A172 (cell line): ENCODE data around the gene RASGEF1C. TPM values are rescaled to one million over a fixed set of nuclear protein-coding genes. Genes with fewer than 3 reads are reported as not detected.

Source experiments
- DNase-seq: peaks from one replicate; pipeline ENCODE4 v3.0.0-alpha.2; 2015; ENCODE audit warnings: low spot score
- total RNA-seq: library from RNA; depleted of rRNA; stranded (reverse); fragments of >200 nt; shearing (Covaris generic); gene quantifications from 2 replicates; pipeline ENCODE4 v1.2.3, GENCODE V29; 2014

Gene RASGEF1C
- total RNA-seq, 1 experiment from 2014 or later: 0.17 TPM

DNA sequence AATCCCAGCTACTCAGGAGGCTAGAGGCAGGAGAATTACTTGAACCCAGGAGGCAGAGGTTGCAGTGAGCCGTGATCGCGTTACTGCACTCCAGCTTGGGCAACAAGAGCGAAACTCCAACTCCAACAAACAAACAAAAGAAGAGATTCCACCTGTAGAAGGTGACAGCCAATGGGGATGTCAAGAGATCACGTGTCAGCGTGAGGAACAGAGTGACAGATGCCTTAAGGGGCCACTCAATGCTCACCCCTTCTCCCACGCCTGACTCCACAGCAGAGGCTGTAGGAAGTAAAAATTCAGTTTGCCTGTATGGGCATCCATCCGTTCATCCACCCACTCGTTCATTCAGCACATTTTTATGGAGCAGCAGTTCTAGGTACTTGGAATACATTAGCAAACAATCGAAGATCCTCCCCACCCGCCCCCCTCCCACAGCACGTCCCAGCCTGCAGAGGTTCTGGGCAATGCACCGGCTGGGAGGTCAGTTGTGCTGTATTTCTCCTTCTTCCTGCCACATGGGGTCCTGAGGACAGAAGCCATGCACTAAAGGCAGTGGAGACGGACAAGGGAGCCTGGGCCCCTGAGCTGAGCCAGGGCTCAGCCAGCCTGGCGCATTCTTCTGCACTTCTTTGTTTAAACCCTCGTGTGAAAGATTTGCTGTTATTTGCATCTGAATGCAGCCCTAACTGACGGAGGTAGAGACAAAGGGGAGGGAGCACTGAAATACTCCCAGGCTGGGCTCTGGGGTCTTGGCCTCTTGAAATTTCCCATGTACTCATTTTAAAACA is 126.2 kb downstream of the RASGEF1C start:
- DNase-seq: no peak

DNA sequence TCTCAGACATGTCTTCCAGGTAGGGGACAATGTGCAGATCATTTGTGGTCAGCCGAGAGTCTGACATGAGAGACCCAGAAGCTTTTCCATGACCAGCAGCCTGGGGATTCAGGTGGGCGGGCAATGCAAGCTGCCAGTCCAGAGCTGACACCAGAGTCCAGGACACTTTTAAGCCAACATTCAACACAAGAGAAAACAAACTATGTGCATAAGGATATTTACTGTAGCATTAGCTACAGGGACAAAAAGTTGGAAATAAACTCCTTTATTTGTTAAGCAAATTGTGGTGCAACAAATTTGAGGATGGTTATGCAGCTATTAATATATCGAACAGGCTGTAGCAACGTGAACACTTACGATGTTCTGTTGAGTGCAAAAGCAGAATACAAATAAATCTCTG is 127.5 kb downstream of the RASGEF1C start:
- DNase-seq: no peak

DNA sequence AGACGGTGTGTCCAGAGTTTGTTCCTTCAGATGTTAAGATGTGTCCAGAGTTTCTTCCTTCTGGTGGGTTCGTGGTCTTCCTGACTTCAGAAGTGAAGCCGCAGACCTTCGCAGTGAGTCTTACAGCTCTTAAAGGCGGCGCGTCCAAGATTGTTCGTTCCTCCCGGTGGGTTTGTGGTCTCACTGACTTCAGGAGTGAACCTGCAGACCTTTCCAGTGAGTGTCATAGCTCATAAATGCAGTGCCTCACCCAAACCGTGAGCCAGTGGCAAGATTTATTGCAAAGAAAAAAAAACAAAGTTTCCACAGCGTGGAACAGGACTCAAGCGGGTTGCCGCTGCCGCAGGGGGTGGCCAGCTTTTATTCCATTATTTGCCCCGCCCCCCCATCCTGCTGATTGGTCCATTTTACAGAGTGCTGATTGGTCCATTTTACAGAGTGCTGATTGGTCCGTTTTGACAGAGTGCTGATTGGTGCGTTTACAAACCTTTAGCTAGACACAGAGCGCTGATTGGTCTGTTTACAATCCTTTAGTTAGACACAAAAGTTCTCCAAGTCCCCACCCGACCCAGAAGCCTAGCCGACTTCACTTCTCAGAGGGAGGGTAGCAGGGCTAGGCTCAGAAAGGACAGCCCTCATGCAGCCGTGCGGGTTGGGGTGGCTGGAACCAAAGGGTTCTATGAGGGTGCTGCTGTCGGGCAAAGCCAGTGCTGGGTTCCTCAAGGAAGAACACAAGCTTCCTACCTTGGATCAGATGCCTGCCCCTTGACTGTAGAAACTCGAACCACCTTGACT is 128.3 kb downstream of the RASGEF1C start:
- DNase-seq: no peak

DNA sequence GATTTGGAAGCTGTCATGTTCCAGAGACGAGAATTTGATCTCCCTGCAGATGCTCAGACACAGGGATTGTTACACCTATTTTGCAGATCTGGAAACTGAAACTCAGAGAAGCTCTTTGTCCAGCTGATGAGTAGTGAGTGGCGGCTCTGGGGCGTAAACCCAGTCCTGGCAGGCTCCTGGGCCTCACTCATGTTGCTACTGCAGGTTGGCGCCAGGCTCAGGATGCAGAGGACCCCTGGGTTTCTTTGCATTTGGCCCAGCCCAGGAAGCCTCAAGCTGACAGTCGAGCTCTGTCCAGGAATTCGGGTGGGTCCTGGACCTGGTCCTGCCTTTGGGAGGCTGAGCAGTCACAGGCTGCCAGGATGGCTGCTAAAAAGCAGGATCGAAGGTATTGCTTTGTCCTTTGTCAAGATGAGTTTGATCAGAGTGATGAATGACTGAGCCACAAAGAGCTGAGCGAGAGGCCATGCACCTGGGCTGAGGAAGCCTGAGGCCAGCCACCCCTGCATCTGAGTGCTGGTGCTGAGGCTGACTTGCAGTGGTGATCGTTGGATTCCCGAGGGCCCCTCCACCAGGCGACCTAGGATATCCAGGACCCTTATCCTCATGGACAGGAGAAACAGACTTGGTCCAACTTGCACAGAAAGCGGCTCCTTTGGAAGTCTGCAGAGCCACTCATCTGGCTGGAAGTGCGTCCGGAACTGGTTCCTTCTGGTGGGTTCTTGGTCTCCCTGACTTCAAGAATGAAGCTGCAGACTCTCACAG is 129.1 kb downstream of the RASGEF1C start:
- DNase-seq: no peak

DNA sequence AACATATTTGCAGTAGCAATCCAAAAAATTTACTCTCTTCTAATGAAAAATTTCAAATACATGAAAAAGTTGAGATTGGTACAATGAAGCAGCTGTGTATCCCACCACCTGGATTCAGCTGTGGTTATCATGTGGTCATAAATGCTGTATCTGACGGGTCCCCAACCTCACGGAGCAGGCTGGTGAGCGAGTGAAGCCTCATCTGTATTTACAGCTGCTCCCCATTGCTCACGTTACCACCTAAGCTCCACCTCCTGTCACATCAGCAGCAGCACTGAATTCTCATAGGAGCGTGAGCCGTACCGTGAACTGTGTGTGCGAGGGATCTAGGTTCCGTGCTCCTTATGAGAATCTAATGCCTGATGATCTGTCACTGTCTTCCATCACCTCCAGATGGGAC is 130.7 kb downstream of the RASGEF1C start:
- DNase-seq: no peak

DNA sequence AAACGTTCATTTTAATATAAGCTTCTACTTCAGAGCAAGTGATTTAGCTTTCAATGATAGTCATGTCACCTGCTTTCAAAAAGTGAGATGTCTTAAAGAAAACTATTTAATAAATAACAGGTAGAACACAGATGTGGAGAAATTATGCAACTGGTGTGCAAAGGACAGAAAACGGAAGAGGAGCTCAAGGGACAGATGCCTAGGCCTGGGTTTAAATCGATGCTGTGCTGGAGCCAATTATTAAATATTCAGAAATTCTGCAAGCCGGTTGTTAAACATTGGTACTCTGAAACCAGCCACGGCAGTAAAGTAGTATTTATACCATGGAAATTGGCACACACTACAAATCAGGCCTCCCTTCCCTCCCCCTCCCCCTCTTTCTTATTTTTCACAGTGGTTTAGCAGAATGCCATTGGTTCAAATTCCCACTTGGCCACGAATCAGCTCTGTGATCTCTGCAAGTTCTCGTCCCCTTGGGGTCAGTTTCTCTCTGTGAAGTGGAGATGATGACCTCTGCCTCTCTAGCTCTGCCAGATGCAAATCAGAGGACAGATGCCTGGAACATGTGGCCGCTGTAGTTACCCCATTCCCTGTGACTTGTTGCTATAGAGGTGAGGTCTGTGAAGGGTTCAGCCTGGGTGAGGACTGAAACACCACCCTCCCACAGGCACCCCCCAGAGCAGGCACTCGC is 131.3 kb downstream of the RASGEF1C start:
- DNase-seq: no peak

DNA sequence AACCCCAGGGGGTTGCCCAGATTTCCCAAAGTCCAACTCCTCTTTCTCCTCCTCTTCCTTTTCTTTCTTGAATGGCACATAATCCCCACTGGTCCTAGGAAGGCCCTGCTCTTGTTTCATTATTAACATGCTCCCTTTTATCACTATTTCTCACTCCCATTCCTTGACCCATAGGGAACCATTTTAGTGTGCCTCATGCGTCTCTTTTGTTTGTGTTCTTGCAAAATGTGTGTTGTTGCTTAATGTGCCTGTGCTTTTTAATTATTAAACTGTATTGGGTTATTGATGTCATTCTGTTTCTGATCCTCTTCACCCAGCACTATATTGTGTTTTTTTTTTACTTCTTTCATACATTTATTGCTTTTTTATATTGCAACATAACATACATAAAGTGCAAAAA is 133.3 kb downstream of the RASGEF1C start:
- DNase-seq: no peak

DNA sequence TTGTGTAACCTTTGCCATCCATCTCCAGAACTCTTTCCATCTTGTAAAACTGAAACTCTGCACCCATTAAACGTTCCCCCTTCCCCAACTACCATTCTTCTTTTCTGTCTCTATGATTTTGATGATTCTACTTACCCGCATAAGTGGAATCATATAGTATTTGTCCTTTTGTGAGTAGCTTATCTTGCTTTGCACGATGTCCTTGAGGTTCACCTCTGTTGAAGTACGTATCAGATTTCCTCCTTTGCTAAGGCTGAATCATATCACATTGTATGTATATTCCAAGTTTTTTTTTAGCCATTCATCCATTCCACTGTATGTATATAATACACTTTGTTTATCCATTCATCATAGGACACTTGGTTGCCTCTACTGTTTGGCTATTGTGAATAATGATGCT is 134.5 kb downstream of the RASGEF1C start:
- DNase-seq: no peak

DNA sequence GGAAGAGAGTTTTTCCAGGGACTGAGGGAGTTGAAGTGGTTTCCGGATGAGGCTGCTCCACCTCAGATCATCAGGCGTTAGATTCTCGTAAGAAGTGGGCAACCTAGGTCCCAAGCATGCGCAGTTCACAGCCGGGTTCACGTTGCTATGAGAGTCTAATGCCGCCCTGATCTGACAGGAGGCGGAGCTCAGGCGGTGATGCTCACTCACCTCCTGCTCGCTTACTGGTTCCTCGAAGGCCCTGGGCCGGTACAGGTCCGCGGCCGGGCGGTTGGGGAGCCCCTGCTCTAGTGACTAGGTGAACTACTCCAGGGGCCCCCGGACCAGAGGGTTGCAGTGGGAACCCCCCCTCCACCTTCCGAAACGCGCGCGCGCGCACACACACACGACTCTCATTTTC is 136.5 kb downstream of the RASGEF1C start:
- DNase-seq: no peak

DNA sequence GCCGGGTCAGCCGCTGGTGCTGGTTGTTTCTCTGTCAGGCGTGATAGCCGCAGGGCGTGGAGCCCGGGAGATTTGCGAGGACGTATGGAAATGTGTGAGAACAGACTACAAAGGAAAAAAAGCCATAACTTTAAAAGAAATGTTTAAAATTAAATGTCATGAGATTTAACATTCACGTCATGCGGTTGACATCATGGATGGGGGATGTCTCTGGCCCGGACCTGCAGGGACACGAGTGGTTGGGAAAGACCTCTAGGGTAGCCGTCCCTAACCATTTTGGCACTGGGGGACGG is 136.8 kb downstream of the RASGEF1C start:
- no peak for DNase-seq

DNA sequence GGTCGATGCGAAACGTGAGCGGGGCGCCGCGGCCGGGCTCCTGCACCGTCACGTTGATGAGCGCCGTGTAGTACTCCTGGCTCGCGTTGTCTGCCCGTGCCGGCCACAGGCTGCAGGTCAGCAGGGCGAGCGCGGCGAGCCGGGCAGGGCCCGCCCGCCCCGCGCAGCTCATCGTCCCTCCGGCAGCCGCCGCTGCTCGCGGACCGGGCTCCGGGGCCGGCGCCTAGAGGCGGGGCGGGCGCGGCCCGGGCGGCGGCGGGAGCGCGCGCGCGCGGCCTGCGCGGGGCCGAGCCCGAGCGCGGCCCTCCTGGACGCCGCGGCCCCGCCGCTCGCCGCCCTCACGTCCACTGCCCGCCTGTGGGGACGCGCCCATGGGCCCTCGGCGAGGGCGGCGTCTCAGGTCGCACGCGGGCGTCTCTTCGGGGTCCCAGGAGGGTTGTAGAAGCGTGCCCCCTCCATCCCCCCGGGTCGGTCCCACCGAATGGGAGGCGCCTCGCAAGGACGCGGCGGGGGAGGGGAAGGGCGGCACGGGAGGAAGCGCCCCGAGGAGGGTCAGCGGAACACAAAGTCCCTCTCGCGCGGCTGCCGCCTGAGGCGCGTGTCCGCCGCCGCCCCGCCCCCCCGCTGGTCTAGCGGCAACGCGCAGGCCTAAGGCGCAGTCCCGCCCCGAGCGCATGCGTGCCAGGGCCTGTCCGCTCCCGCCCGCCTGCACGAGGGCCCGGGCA is 137.3 kb downstream of the RASGEF1C start, which contains the start of gene RNF130:
Gene RNF130 (minus strand): TSS at position 229 of the 725 bp plus-strand sequence. CDS start 57 bp downstream, at position 172.
- DNase-seq: peak; percentile 82

DNA sequence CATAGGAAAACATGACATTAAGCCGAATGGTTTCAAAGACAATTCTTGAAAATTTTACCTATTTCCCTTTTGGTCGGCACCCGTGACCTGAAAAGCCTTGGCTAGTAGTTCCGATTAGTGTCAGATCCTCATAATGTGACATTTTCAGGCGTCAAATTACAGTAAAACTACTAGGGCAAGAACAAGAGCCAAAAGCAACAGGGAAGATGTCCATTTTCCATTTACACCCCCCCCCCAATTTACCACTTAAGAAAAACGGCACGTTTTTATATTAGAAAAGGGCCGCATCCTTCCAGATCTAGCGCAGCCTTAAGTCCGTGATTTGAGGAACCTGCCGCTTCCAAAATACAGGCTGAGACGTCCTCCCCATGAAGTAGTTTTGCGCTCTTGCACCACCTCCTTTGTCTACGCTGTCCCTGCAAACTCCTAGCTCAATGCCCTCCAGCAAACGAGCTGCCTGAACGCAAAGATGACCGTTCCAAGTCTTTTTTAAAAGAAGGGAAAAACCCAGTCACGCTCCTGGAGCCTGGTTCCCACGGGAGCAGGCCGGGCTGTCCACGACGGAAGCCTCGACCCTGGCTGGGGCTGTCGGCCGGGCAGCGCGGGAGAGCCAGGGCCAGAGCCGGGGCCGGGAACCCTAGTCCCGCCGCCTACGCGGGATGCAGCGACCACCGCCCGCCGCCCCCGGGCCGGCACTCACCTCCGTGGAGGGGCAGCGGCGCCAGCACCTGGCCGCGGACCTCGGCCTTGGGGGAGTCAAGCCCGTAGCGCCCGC is 138.1 kb downstream of the RASGEF1C start:
- peak; percentile 38 for DNase-seq

DNA sequence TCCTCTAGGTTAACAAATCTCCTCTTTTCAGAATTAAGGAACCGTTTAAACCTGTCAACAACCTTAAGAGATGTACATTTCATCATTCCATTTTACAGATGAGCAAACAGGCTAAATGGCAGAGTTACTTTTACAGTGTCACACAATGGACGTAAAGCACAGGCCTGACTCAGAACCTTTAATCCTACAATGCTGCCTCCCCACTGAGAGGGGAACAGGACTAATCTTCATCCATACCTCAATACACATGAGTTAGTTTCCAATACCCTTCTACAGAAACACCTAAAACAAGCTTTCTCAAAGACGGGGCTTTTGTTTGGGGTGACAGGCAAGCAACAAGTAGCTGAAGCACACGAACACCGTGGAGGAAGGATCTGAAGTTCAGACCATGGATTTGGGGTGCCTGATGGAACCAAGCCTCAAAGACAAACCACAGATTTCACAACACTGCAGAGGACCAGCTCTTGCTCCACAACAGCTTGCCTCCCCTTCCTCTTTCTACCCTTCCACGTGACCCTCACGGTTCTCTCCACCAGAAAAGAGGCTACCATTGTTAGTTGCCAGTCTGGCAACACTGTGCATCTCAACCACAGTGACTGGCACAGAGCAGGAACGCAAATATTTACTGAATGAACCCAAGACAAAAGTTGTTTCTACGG is 139.3 kb downstream of the RASGEF1C start:
- no peak for DNase-seq

DNA sequence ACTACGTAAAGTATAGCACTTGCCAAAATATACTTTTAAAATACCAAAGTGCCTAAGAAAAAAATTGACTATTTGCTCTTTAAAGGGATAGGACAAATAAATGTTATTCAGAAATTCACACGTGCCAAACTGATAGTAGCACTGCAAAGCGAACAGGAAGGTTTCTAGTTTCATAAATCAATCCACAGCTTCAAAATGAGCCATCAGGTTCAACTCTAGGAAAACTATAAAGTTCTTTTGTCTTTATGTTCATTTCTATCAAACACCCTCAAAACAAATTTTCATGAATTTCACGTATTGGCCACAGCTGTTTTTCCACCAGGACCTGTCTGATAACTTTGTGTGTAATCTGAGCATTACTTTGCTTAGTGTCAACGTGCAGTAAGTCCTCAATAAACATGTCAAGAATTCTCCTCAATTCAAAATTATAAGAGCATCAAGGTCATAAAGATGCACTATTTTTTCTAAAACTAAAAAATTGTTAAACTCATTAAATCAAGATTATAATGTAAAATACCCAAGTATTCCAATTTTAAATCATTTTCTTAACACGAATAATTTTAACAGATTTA is 140.4 kb downstream of the RASGEF1C start:
- DNase-seq: no peak

DNA sequence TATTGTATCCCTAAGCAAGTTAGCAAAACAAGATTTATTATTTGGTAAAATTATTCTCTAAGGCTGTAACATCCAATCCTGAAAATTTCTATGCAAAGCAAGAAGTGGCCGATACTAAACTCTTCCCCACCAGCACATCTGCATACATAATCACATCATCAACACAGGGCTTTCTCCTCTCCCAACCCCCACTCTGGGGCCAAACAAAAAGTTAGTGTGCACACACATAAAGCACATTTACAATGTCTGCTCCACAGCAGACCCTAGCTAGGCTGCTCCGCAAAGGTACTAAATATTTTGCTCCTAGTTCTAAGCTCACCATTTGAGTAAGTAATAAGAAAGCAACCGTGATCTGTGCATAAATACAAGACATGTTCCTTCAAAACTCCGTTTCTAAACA is 141.0 kb downstream of the RASGEF1C start:
- DNase-seq: no peak

DNA sequence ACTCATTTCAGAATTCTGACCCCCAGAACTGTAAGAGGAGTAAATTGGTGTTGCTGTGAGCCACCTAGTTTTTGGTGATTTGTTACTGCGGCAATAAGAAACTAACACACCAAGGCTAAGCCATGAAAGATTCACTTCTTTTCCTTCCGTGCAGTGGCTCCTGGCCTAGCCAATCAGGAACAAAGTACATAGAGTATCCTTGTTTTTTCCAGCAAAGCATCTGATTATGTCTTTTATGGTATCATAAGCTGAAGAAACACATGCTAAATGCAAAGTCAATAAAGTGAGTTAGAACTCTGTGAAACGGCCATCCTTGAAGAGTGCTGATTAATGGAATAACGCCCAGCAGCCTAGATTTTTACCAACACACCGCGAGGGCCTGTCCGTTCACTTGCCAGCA is 148.8 kb downstream of the RASGEF1C start:
- no peak for DNase-seq

DNA sequence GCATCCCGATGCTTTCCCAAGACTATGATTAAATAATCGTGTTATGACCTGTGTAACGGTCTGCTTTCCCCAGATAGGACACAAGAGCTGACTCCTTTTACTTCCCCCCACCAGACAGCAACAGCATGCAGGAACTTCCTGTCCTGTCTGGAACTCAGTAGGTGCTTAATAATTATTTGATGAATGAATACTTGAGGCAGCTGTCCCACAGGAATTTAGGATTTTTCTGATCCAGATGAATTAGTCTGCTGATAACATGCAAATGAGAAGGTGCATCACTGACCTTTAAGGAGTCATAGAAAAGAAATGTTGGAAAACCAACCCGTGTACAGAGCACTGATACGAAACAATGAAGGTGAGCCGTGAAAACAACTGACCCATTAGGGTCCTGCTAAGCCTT is 149.7 kb downstream of the RASGEF1C start:
- no peak for DNase-seq

DNA sequence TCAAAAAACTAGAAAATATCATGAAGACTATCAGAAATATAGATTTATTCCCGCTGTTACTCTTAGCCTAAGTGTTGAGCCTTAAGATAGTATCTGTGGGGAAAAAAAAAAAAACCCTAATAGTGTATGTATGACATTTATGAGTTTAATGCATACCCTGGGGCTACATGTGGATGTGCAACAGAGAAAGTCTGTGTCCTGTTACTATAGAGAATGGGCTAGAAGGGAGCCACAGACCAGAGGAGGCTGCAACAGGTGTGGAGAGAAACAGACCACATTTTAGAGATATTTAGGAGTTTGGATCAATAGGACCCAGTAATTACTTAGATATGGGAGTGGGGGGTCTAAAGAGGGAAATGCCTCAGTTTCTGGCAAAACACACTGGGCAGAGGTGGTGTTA is 152.9 kb downstream of the RASGEF1C start:
- DNase-seq: no peak

DNA sequence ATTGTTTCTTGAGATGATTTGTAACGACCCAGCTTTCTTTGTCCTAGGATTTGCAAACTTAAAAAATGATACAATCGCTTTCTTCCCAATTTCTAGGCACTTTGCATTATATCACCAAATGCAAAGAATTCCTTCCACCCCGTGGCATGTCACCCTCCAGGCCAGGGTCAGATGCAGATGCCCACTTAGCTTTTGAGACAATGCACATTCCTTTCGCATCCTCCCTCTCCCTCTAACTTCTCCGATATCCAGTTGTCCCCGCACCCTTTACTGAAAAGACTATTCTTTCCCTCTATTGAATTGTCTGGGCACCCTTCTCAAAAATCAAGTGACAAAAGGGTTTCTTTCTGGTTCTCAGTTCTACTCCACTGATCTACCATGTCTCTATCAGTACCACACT is 154.8 kb downstream of the RASGEF1C start:
- no peak for DNase-seq
